Stimulated activated CD4-positive, alpha-beta T cell treated with anti-CD3 and anti-CD28 coated beads, Interleukin-4, amount 100 ng/mL, for 48 hours (primary cell): Measurements from ENCODE around the gene PAPSS1.
"Not testable (repeated sequence)": the region's sequence is repeated elsewhere in the genome, so short reads cannot be mapped to it uniquely, and the experiment has no call there.

ENCODE experiments used
- DNase-seq, 2 donors: peaks; one replicate each; pipeline ENCODE4 v3.0.0-alpha.2; 2020; ENCODE audit warnings: low read depth in 2 of 2

Gene PAPSS1

DNA sequence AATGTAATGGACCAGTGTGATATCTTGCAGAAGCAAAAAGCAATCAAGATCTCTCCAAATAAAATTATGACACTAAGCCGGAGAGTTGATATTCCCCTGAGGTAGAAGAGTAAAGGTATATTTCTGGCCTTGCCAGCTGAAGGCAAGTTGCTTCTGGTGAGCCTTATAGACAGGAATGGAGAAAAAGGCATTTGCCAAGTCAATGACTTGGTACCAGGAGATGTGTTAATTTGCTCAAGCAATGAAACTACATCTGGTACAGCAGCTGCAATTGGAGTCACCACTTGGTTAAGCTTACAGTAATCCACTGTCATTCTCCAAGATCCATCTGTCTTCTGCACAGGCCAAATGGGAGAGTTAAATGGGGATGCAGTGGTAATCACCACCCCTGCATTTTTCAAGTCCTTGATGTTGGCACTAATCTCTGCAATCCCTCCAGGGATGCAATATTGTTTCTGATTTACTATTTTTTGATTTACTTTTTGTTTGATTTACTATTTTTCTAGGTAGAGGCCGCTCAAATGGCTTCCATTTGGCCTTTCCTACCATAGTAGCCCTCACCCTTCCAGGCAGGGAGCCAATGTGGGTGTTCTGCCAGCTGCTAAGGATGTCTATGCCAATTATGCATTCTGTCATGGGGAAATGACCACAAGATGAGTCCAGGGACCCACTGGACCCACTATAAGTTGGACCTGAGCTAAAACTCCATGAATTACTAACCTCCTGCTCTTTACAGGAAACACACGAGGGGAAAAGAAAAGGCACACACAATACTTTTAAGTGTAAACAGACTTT lies 6.3 kb upstream of the PAPSS1 start:
- DNase-seq = not testable (repeated sequence)

- no peak for DNase-seq
These were observed 5.3 kb upstream of the PAPSS1 start for GRCh38 chr4:107725281-107725859.

DNA sequence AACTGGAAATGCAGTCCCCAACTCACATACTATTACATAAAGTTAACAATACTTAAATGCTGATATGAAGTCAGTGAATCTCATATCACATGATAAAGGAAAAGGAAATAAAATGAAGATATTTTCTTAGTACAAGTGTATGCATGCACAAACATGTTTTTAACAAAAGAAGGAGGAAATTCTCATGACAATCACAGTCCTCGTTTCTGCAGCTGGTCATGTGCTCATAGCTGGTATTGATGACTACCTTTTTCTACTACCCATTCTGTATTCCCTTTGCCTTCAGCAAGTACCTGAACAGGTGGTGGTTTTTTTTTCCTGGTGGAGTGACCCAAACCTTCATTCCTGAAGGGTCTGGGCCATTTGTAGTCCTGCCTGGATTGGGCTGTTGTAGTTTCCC lies 3.3 kb upstream of the PAPSS1 start:
- DNase-seq = not testable (repeated sequence)

DNA sequence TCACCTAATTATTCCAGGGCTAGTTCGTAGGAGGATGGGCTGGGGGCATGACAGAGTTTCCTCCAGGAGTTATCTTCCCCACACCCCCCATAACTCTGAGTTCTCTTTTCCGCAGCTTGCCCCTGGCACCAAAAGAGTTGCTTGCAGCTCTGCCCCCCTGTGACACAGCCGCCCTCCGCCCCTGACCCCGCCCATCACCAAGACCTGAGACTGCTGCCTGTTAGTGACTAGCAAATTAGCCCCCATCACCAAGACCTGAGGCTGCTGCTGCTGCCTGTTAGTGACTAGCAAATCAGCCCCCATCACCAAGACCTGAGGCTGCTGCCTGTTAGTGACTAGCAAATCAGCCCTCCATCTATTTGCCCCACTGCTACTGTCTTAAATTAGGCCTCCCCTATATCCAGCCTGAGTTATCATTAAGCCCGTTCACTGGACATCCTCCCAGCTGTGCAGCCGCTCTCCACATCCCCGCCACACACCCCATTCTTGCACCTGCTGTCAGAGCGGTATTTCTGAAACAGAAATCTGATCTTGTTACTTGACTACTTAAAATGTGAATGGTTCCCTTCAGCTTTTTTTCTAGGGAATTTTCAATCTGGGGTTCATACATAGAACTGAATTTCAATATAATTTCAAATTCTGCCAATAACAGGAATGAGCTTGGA lies 1.5 kb upstream of the PAPSS1 start:
- peak in 1 of 2 donors; percentile 26 for DNase-seq

DNA sequence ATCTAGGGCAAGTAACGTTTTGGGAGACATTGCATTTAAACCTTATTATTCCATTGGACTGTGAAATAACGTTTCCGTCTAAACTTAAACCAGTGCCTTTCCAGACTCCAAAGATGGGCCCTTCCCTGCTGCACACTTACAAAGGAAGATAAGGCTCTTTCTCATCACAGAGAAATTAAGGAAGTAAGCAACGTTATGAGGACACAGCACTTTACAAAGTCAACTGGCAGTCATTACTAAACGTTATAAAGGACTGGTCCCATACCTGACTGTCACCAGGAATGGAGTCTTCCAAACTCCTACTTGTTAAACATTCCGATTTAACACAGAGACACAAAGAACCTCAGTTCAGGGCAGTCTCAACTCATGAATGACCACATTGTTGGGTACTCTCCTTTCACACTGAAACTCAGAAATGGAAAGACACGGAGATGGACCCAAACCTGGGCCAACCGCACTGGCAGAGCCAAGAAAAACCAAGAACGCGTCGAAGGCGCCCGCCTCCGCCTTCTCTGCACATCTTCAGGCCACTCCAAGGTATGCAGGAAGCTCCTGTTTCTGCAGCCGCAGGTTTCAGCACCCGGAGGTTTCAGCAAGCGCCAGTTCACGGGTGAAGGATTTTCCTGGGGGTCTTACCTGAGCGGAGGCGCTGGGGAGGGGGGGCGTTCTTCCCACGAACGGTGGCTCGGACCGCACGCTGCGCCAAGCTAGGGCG lies 670 bp downstream of the PAPSS1 start:
- DNase-seq = peak; percentile 12 to 20

- DNase-seq = no peak
These were observed 1.6 kb downstream of the PAPSS1 start for GRCh38 chr4:107718351-107718965.

GRCh38 chr4:107714256-107714655 lies 5.8 kb downstream of the PAPSS1 start:
- DNase-seq = no peak

DNA sequence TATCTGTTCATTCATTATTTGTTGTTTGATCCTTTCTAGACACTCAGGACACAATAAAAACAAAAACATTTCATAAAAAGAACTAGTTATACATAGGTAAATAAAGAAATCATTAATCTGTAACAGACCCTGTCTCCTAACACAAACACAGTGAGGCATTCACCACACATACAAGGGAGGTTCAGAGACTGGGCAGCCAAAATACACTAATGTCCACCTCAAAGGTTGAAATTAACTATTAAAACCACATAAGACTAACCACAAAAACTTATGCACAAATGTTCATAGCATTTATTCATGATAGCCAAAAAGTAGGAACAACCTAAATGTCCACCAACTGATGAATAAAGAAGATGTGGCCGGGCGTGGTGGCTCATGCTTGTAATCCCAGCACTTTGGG lies 7.8 kb downstream of the PAPSS1 start:
- DNase-seq = no peak

DNA sequence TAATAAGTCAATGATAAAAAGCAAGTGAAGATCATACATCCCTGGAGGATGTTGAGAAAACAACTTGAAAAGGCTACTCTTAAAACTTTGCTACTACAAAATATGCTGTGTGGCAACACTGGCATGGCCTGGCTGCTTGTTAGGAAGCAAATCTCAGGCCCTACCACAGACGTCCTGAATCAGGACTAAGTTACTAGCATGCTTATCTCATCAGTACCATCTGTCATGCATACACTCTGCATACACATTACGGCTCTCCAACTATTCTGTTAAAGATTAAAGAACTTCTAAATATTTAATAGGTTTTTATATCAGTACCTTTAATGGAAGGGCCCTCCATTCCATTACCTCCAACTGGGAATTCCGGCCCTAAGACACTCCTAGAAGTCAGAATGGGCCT lies 8.2 kb downstream of the PAPSS1 start:
- DNase-seq = no peak

DNA sequence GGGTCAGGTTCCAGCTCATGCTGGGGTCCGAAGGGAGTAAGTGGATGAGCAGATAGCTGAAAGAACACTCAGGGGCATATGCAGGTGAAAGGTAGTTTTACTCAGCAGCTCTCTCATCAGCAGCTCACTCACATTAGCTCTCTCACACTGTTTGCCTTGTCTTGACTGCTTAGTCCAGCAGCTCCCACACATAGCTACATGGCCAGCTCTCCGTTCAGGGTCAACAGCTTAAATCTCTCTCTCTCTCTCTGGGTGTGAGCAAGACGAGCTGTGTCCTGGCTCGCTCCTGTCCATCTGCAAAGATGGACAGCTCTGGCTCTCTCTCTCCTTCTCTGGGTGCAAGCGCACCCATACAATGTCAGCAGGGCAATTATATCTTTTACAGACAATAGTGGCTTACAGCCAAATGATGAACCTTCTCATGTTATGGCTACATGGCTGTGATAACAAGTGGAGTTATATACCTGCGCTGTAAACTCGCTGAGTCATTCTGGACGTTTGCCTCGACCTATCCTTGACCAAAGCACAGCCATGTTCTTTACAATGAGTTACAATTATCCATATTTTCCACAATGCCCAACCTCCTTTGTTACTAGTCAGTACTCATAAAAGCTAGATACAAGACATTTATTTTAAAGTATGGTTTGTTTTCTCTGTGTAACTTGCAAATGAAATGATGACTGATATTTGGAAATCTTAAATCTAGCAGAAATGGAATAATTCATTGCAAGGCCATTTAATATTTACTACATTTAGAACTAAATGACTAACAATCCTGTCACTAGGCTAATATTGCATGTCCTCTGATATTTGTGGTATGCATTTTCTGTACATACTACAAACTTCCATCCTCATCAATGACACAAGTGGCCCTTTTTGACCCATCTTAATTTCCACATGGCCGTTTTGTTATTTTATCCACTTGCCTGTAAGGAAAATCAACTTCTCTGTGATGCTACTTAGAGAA lies 9.3 kb downstream of the PAPSS1 start:
- no peak for DNase-seq

DNA sequence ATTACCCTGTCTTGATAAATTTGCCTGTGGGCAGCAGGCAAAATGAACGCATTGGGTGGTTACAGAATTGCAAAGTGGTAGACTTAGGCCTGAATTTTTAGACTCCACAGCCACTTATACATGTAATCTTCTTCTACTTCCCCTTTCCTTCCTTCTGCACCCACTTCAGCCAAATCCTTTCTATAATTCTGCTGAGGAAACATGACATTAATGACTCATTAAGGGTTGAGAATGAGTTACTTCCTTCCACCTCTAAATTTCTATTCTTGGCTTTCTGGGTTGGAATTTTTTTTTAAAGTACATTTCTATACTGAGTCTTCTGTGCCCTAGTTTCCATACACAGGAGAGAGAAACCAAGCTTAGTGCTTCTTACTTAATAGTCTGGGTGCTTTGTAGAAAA lies 10.1 kb downstream of the PAPSS1 start:
- DNase-seq = no peak

DNA sequence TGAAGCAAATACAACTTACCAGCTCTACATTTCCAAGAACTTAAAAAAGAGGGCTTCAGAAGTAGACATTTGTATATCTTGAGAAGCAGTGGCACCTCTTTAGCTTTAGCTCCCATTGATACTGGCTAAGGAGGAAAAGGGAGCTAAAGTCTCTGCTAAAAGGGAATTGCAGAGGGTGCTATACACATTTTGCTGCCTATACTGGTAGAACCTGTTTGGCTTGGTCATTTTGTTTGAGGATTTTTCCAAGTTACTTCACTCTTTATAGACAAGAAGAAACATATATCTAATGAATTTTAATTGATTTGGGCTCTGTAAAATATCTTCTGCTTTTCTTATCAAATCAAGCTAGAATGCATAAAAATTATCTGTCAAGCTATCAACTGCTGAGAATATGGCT lies 11.8 kb downstream of the PAPSS1 start:
- DNase-seq = no peak

GRCh38 chr4:107705742-107706556 lies 14.1 kb downstream of the PAPSS1 start:
- DNase-seq = no peak

DNA sequence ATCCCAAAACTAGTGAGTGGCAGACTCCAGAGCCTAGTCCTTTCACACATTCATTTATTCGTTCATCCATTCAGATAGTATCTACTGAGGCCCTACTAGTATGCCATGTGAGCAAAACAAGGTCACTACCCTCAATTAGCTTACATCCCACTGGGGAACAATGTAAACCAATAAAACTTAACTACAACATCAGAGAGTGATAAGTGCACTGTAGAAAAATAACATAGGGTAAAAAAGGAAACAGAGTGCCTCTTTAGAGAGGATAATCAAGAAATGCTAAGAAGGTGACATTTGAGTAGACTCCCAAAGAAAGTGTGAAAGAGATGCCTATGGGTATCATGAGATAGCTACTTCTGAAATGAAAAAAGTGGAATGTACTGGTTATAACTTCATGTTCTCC lies 18.5 kb downstream of the PAPSS1 start:
- no peak for DNase-seq

GRCh38 chr4:107699466-107700206 lies 20.4 kb downstream of the PAPSS1 start:
- DNase-seq = no peak

DNA sequence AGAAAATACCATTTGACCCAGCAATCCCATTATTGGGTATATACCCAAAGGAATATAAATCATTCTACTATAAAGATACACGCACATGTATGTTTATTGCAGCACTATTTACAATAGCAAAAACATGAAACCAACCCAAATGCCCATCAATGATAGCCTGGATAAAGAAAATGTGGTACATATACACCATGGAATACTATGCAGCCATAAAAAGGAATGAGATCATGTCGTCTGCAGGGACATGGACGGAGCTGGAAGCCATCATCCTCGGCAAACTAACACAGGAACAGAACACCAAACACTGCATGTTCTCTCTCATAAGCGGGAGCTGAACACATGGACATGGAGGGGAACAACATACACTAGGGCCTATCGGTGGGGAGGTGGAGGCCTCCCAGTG lies 23.8 kb downstream of the PAPSS1 start:
- not testable (repeated sequence) for DNase-seq

DNA sequence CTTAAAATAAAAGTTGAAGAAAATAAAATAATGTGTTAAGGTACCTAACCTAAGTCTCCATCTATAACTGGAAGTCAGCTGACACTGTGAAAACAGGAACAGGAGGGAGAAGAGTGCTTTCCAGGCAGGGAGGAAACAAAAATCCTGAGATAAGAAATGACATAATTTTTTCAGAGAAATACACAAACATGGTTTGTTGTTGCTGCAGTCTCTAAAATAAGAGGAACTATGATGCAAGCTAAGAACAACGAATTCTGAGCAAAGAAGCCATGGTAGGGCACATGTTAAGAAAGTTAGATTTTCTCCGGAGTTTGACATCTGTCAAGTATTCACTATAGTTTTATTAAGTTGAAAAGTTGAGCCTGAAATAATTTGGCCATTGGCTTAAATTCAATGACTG lies 26.9 kb downstream of the PAPSS1 start:
- no peak for DNase-seq

DNA sequence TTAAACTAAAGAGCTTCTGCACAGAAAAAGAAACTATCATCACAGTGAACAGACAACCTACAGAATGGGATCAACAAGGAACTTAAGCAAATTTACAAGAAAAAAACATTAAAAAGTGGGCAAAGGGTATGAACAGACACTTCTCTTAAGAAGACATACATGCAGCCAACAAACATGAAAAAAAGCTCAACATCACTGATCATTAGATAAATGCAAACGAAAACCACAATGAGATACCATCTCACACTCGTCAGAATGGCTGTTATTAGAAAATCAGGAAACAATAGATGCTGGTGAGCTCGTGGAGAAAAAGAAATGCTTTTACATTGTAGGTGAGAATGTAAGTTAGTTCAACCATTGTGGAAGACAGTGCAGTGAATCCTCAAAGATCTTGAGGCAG lies 27.8 kb downstream of the PAPSS1 start:
- no peak for DNase-seq

DNA sequence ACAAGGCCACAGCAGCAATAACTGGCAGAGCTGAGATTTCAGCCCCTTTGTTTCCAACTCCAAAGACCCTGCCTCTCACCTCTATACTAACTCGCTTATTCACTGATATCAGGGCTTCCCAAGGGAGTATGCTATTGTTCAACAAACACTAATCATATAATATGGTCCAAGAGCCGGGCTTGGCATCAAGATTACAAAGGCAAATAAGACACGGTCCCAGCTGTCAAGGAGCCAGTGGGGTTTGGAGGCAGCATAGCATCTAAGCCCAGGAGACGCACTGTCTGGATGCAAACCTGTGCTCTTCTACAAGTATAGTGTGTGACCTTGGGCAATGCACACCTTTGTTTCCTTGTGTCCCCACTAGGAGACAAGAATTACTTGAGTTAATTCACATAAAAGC lies 28.7 kb downstream of the PAPSS1 start:
- DNase-seq = no peak
